B cell (primary cell): ENCODE data around the gene TSPAN6.
A peak's percentile ranks its signal among the peaks of the same experiment; 100 is the strongest.

Source experiments
- EZH2 ChIP-seq: IDR thresholded peaks from 2 replicates; pipeline ENCODE4 v1.6.1; 2012; ENCODE audit warnings: borderline replicate concordance, low read depth, mild to moderate bottlenecking, moderate library complexity, low read length; ENCODE audit not compliant: insufficient read depth, poor library complexity, severe bottlenecking
- TF ChIP-seq, protein P1 (sequence below): fragments of 200-600 bp; IDR thresholded peaks from one replicate; pipeline ENCODE4 v1.8.0; 2022; ENCODE audit warnings: antibody characterized with exemption, mild to moderate bottlenecking

DNA sequence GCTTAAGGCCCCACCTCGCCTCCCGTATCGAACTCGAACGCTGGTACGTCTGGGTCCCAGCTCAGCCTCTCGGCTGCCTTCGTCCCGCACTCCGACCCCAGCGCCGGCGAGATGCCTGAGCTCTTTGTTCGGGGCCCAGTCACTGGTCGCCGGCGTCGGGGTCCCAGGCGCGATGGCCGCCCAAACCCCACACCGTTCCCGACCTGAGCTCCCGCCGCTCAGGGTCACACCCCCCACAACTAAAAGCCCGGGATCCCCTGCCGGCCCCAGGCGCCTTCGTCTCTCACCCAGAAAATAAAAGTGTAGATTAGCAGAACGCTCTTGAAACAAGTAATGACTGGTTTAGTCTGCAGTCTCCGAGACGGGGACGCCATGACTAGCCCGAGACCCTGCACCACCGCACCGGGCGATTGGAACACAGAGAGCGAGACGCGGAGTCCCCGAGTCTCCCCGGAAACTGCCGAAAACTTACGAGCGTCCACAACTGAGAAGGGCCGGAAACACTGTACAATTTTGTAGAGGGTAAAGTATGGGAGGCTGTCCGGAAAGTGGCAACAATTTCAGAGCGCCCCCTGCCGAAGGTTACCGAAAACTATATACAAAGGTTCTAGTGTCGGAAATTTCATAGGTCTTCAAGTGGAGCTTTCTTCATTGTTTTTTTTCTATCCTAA is at the start of gene TSPAN6:
- TF ChIP-seq, protein P1, sequence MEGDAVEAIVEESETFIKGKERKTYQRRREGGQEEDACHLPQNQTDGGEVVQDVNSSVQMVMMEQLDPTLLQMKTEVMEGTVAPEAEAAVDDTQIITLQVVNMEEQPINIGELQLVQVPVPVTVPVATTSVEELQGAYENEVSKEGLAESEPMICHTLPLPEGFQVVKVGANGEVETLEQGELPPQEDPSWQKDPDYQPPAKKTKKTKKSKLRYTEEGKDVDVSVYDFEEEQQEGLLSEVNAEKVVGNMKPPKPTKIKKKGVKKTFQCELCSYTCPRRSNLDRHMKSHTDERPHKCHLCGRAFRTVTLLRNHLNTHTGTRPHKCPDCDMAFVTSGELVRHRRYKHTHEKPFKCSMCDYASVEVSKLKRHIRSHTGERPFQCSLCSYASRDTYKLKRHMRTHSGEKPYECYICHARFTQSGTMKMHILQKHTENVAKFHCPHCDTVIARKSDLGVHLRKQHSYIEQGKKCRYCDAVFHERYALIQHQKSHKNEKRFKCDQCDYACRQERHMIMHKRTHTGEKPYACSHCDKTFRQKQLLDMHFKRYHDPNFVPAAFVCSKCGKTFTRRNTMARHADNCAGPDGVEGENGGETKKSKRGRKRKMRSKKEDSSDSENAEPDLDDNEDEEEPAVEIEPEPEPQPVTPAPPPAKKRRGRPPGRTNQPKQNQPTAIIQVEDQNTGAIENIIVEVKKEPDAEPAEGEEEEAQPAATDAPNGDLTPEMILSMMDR: peak; percentile 54
- no peak for TF ChIP-seq EZH2
